Right lobe of liver (tissue), 6 donors: Measurements from ENCODE around the gene TLR6. TPM values are rescaled to one million over a fixed set of nuclear protein-coding genes. Genes with fewer than 3 reads are reported as not detected.

Experiments used
- ATAC-seq, 4 donors: fragments of 200-7000 bp; cut with Tn5 transposase; one replicate each; pipeline ENCODE4 v1.9.1; 2020; ENCODE audit warnings: mild to moderate bottlenecking in 4 of 4, moderate library complexity in 4 of 4
- DNase-seq, 3 donors: peaks; one replicate each; pipeline ENCODE4 v3.0.0-alpha.2; 2020
- H3K27ac ChIP-seq, 3 donors: fragments of 200-600 bp; one replicate each; pipeline ENCODE4 v1.8.0; 2022
- H3K27me3 ChIP-seq, 2 donors: fragments of 200-600 bp; one replicate each; pipeline ENCODE4 v1.8.0; 2022
- H3K36me3 ChIP-seq, 4 donors: fragments of 200-600 bp; sonication (generic) in 1 of 4; one replicate each; pipeline versions ENCODE4 v1.5.1 to v1.8.0; 2017 to 2022; ENCODE audit warnings: control low read depth in 1 of 4
- H3K4me1 ChIP-seq, 4 donors: fragments of 200-600 bp; sonication (generic) in 1 of 4; one replicate each; pipeline versions ENCODE4 v1.5.1 to v1.8.0; 2017 to 2022; ENCODE audit warnings: control low read depth in 1 of 4
- H3K4me3 ChIP-seq, 3 donors: fragments of 200-600 bp; one replicate each; pipeline ENCODE4 v1.8.0; 2022
- H3K9me3 ChIP-seq, 4 donors: fragments of 200-600 bp; sonication (generic) in 1 of 4; one replicate each; pipeline versions ENCODE4 v1.5.1 to v1.8.0; 2017 to 2022; ENCODE audit warnings: control low read depth in 1 of 4
- CTCF ChIP-seq, 4 donors: fragments of 200-600 bp in 3 of 4; fragments of 450-650 bp in 1 of 4; IDR thresholded peaks; one replicate each; pipeline versions ENCODE4 v1.5.1 to v1.8.0; 2016 to 2022; ENCODE audit warnings: antibody characterized with exemption in 4 of 4, mild to moderate bottlenecking in 2 of 4
- POLR2A ChIP-seq: fragments of 450-650 bp; IDR thresholded peaks from one replicate; pipeline ENCODE4 v1.6.1; 2017; ENCODE audit warnings: antibody characterized with exemption, mild to moderate bottlenecking
- WGBS: methylation state at CpG from one replicate; pipeline ENCODE4 v1.1.6; 2018; ENCODE audit warnings: low coverage, low lambda C conversion rate; ENCODE audit not compliant: insufficient coverage; ENCODE audit errors: missing lambda C conversion rate; 5-methylcytosine and 5-hydroxymethylcytosine counted together
- intact Hi-C, 2 donors: fragments of 100-400 bp; cut with DNase I; formaldehyde crosslinking; loops; one replicate each; pipeline versions ENCODE4 v1.11.2 to v1.14.1; 2022
- long read RNA-seq: library from polyadenylated mRNA; unstranded; transcript quantifications from one replicate; pipeline ENCODE4 v2.0.0, GENCODE V29; 2019
- total RNA-seq, 6 experiments: library from RNA; depleted of rRNA in 2 of 6; stranded (reverse); fragments of >200 nt in 2 of 6; fragmentation: NEBNext Ultra II Directional in 3 of 6; extraction: Animal tissue kit (Norgen Biotek cat#: 25700) in 3 of 6; gene quantifications; one replicate each; pipeline versions ENCODE4 v1.1.0 to v1.2.4, GENCODE V29; 2016 to 2023
- donor health status: DM: no; HTN: yes; CAD: no.
- donor health status: DM: no; HTN: no; CAD: no.
- donor health status: DM: no; HTN: no; CAD: no.
- donor health status: DM: no; HTN: yes; CAD: no.
- donor health status: DM: no; HTN: yes; CAD: no.

Gene TLR6
- total RNA-seq = 1 to 10 TPM; 1.2 to 3.4 (median 2.4) TPM
- long read RNA-seq = 0 reads

GRCh38 chr4:38856524-38857337, at the start of gene TLR6:
Gene TLR6, minus strand, starts transcription at chr4:38856817. Its CDS starts 27,344 bp downstream, at chr4:38829473.
- intact Hi-C loops = no loop called here
- 11% methylated on average over 8 of the region's 8 CpGs for WGBS

GRCh38 chr4:38905652-38906385, 49.2 kb upstream of the TLR6 start:
- no peaks in the 10 kb centered on the region for H3K27me3 ChIP-seq
- WGBS = 37% methylated on average over 10 of the region's 10 CpGs
- no peak for DNase-seq
- TF ChIP-seq POLR2A = no peak
- no peak for TF ChIP-seq CTCF (IDR thresholded peaks at IDR 0.05)
- H3K9me3 ChIP-seq = no peaks in the 10 kb centered on the region
- no peak for ATAC-seq
- H3K27ac ChIP-seq = peak overlapping the region; percentile 11 to 77 (median 75)
- intact Hi-C loops = loop anchor here in 1 of 2 donors (10.0 kb wide), 1 partner anchor 229 kb away; no protein-coding TSS in a partner anchor
- H3K4me1 ChIP-seq = peaks cover 0 to 37% (median 19%) of the 10 kb centered on the region in 4 donors
- H3K36me3 ChIP-seq = peaks cover 0 to 56% (median 19%) of the 10 kb centered on the region in 4 donors
- H3K4me3 ChIP-seq = no peak overlapping the region

More at GRCh38 chr4:38856524-38857337, at the start of gene TLR6:
- no peaks in the 10 kb centered on the region for H3K36me3 ChIP-seq
- peaks cover 0 to 4% (median 0%) of the 10 kb centered on the region in 4 donors for H3K4me1 ChIP-seq
- DNase-seq (peak in 1 of 3 donors; percentile 64), ATAC-seq (peak; percentile 83 to 90 (median 86))
- peak within 1 kb of the TSS; percentile 22 to 61 (median 42) for H3K27ac ChIP-seq
- no peaks in the 10 kb centered on the region for H3K9me3 ChIP-seq
- peak within 1 kb of the TSS; percentile 0 to 35 (median 18) for H3K4me3 ChIP-seq
- no peaks in the 10 kb centered on the region for H3K27me3 ChIP-seq
- TF ChIP-seq POLR2A = no peak
- TF ChIP-seq CTCF (IDR thresholded peaks at IDR 0.05) = peak; percentile 81 to 83 (median 82)

GRCh38 chr4:38904682-38905081, 48.1 kb upstream of the TLR6 start:
- ATAC-seq (peak; percentile 23 to 48 (median 28)), DNase-seq (no peak)
- peaks cover 0 to 46% (median 15%) of the 10 kb centered on the region in 4 donors for H3K36me3 ChIP-seq
- TF ChIP-seq POLR2A = no peak
- no peak for TF ChIP-seq CTCF (IDR thresholded peaks at IDR 0.05)
- peaks cover 0 to 37% (median 19%) of the 10 kb centered on the region in 4 donors for H3K4me1 ChIP-seq
- no peaks in the 10 kb centered on the region for H3K27me3 ChIP-seq
- H3K4me3 ChIP-seq = peak overlapping the region in 2 of 3 donors; percentile 0 to 17
- intact Hi-C loops = loop anchor here in 1 of 2 donors (10.0 kb wide), 1 partner anchor 230 kb away; no protein-coding TSS in a partner anchor
- peak overlapping the region; percentile 15 to 77 (median 75) for H3K27ac ChIP-seq
- H3K9me3 ChIP-seq = no peaks in the 10 kb centered on the region
- WGBS = 17% methylated on average over 2 of the region's 3 CpGs

- DNase-seq (peak in 1 of 3 donors; percentile 72), ATAC-seq (peak; percentile 90 to 97 (median 94))
- TF ChIP-seq CTCF (IDR thresholded peaks at IDR 0.05) = no peak
- TF ChIP-seq POLR2A = peak; percentile 63
- Histone ChIP-seq H3K9me3 (no peaks in the 10 kb centered on the region), H3K36me3 (peaks cover 0 to 41% (median 13%) of the 10 kb centered on the region in 4 donors), H3K27ac (peak overlapping the region; percentile 66 to 77 (median 75)), H3K4me1 (peaks cover 0 to 37% (median 19%) of the 10 kb centered on the region in 4 donors), H3K4me3 (peak overlapping the region in 2 of 3 donors; percentile 0 to 20), H3K27me3 (no peaks in the 10 kb centered on the region)
- WGBS = 18% methylated on average over 10 of the region's 10 CpGs
- intact Hi-C loops = loop anchor here in 1 of 2 donors (10.0 kb wide), 1 partner anchor 231 kb away; no protein-coding TSS in a partner anchor
Measured at GRCh38 chr4:38904090-38904666, 47.6 kb upstream of the TLR6 start.
